Aorta (tissue), 5 donors: Measurements from ENCODE around the gene TRIM44. TPM values are rescaled to one million over a fixed set of nuclear protein-coding genes. Genes with fewer than 3 reads are reported as not detected.

Experiments
- ATAC-seq: fragments of 200-7000 bp; cut with Tn5 transposase; one replicate; pipeline ENCODE4 v1.9.1; 2022; ENCODE audit warnings: moderate library complexity; ENCODE audit not compliant: low FRiP score
- DNase-seq, 2 donors: peaks; one replicate each; pipeline ENCODE4 v3.0.0-alpha.2; 2020
- H3K27ac ChIP-seq, 2 donors: one replicate each; pipeline ENCODE4 v1.5.1; 2013; ENCODE audit warnings: low read length in 2 of 2, mild to moderate bottlenecking in 2 of 2, moderate library complexity in 2 of 2, control low read depth in 1 of 2, inconsistent platforms in 1 of 2, low read depth in 1 of 2
- H3K27me3 ChIP-seq, 2 donors: one replicate each; pipeline ENCODE4 v1.6.1; 2013; ENCODE audit warnings: control low read depth in 1 of 2, low read length in 1 of 2, mild to moderate bottlenecking in 1 of 2, moderate library complexity in 1 of 2; ENCODE audit not compliant: insufficient read depth in 2 of 2, control insufficient read depth in 1 of 2
- H3K36me3 ChIP-seq, 2 donors: one replicate each; pipeline ENCODE4 v1.6.1; 2013; ENCODE audit warnings: control low read depth in 1 of 2, low read length in 1 of 2, mild to moderate bottlenecking in 1 of 2; ENCODE audit not compliant: insufficient read depth in 2 of 2, control insufficient read depth in 1 of 2
- H3K4me1 ChIP-seq, 2 donors: one replicate each; pipeline ENCODE4 v1.6.1; 2013; ENCODE audit warnings: low read length in 2 of 2, control low read depth in 1 of 2, mild to moderate bottlenecking in 1 of 2, moderate library complexity in 1 of 2; ENCODE audit not compliant: insufficient read depth in 2 of 2, control insufficient read depth in 1 of 2
- H3K4me3 ChIP-seq, 2 donors: one replicate each; pipeline ENCODE4 v1.5.1; 2013; ENCODE audit warnings: low read length in 2 of 2, control low read depth in 1 of 2, mild to moderate bottlenecking in 1 of 2
- H3K9me3 ChIP-seq: one replicate; pipeline ENCODE4 v1.6.1; 2013; ENCODE audit warnings: mild to moderate bottlenecking, low read length; ENCODE audit not compliant: control insufficient read depth
- WGBS, 2 donors: extraction: QIAGEN DNeasy Blood & Tissue Kit; methylation state at CpG; one replicate each; pipeline ENCODE4 v1.1.7; 2013; 5-methylcytosine and 5-hydroxymethylcytosine counted together
- intact Hi-C, 2 donors: fragments of 100-400 bp; cut with DNase I; formaldehyde crosslinking; loops; one replicate each; pipeline versions ENCODE4 v1.14.2 to v1.15.0; 2022
- polyA plus RNA-seq, 2 donors: library from polyadenylated mRNA; stranded (reverse); fragments of 200-250 nt; gene quantifications; one replicate each; pipeline ENCODE4 v1.2.3, GENCODE V29; 2013
- total RNA-seq, 2 donors: library from RNA; stranded (reverse); fragmentation: NEBNext Ultra II Directional; extraction: Animal tissue kit (Norgen Biotek cat#: 25700); gene quantifications; one replicate each; pipeline ENCODE4 v1.2.1, GENCODE V29; 2021
- donor health status: healthy with polysubstance abuse.
- donor health status: Bipolar disorder and iron deficiency.
- donor health status: DM: no; HTN: no; CAD: no.
- donor health status: DM: no; HTN: no; CAD: no.
- donor health status: DM: yes; HTN: yes; CAD: no.

TRIM44 gene
- total and polyA plus RNA-seq, 4 donors = 10.3 to 63.3 (median 33.9) TPM

GRCh38 chr11:35682230-35683173 lies 19.9 kb downstream of the TRIM44 start:
- H3K36me3 ChIP-seq = peaks cover 0 to 2% of the 10 kb centered on the region in 2 donors
- no peaks in the 10 kb centered on the region for H3K9me3 ChIP-seq
- peak; percentile 36 for ATAC-seq
- no peak for DNase-seq
- no peak overlapping the region for H3K27ac ChIP-seq
- WGBS, 2 donors = 40 to 42% methylated on average over 9 of the region's 9 CpGs
- H3K4me1 ChIP-seq = peaks cover 0 to 7% of the 10 kb centered on the region in 2 donors
- H3K4me3 ChIP-seq = no peak overlapping the region
- H3K27me3 ChIP-seq = no peaks in the 10 kb centered on the region
- intact Hi-C loops = no loop called here

DNA sequence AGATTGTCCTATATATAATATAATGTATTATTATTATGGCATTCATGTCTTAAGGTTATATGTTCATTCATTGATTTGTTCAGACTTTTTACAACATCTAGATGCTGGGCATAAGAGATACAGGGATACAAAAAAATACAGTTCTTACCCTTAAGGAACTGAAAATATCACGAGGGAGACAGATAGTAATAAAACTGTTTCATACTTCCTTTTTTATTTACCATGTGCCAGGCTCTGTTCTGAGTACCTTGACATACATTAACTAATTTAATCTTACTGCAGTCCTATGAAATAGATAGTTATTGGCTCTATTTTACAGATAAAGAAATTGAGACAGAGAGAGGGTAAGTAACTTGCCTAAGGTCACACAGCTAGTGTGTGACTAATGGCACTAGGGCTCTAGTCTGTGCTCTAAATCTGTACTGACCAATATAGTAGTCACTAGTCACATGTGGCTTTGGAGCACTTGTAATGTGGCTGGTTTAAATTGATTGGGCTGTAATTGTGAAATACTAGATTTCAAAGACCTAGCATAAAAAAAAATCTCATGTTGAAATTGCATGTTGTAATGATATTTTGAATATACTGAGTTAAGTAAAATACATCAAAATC lies 21.3 kb downstream of the TRIM44 start:
- intact Hi-C loops = no loop called here
- DNase-seq = no peak
- Histone ChIP-seq H3K4me3 (no peak overlapping the region), H3K36me3 (peaks cover 0 to 4% of the 10 kb centered on the region in 2 donors), H3K4me1 (peaks cover 0 to 7% of the 10 kb centered on the region in 2 donors), H3K9me3 (no peaks in the 10 kb centered on the region), H3K27ac (no peak overlapping the region), H3K27me3 (no peaks in the 10 kb centered on the region)
- WGBS, 2 donors = 90 to 92% methylated on average over 1 of the region's 1 CpG
- ATAC-seq = no peak

GRCh38 chr11:35688023-35688422 lies 25.4 kb downstream of the TRIM44 start:
- Histone ChIP-seq H3K36me3 (peaks cover 0 to 4% of the 10 kb centered on the region in 2 donors), H3K27ac (no peak overlapping the region), H3K9me3 (no peaks in the 10 kb centered on the region), H3K4me1 (peaks cover 0 to 2% of the 10 kb centered on the region in 2 donors), H3K27me3 (no peaks in the 10 kb centered on the region), H3K4me3 (no peak overlapping the region)
- DNase-seq = no peak
- intact Hi-C loops = no loop called here
- ATAC-seq = no peak

DNA sequence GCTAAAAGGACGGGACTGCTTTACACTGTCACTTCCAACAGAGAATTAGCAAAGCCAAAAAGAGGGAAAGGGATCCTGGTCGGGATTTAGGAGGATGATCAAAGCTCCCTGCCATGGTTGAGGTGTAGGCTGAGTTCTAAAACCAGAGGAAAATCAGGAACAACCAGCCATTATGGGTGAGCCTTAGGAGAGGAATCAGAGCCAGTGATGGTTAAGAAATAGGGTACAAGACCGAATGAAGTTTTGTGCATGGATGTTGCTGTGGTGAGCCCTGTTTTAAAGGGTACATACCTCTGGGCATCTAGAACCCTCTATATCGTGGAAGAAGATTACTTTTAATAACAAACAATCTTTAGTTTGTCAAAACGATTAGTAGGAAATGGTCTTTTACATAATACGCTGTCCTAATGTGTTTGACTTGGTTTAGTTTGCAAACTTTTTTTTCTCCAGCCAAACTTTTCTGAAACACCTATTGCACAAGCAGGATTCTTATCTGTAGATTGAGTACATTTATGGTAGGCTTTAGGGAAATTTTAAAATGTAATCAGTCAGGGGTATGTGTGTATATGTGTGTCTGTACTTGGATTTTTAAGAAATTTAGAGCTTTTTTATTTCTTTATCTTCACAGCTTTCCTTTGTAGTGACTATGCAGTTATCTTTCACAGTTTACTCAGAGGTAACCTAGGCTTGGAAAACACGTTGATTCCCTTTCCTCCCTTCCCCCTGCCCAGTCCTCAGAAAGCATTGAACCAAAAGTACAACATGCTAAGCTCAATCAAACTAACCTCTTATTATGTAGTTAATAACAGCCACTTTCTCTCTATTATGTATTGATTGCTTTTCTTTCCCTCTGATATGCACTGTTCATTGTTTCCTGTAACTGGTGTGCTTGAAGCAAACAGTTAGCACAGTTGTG lies 26.8 kb downstream of the TRIM44 start:
- H3K4me3 ChIP-seq = no peak overlapping the region
- peaks cover 0 to 4% of the 10 kb centered on the region in 2 donors for H3K36me3 ChIP-seq
- intact Hi-C loops = no loop called here
- H3K4me1 ChIP-seq = peaks cover 0 to 2% of the 10 kb centered on the region in 2 donors
- no peak for ATAC-seq
- 83 to 90% methylated on average over 7 of the region's 7 CpGs for WGBS, 2 donors
- DNase-seq = no peak
- H3K9me3 ChIP-seq = no peaks in the 10 kb centered on the region
- H3K27me3 ChIP-seq = no peaks in the 10 kb centered on the region
- no peak overlapping the region for H3K27ac ChIP-seq

DNA sequence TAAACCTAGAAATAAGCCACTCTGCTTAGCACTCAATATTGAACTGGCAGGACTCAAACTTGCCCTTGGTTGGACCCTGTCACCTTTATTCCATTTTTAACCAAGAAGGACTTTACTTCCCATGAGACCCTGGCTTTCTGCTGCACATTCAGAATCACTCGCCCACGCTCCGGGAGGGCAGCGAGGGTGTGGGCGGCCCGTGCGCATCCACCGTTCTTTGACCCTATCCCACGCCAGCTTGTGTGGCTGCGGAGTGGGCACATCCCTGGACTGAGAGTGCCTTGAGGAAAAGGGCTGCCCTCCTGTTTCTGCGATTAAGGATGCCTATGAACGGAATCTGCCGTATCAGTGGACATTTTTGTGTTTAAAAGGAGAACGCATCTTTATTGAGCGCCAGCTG lies 39.6 kb downstream of the TRIM44 start:
- no peaks in the 10 kb centered on the region for H3K9me3 ChIP-seq
- ATAC-seq (no peak), DNase-seq (no peak)
- 98% methylated on average over 15 of the region's 15 CpGs for WGBS, 2 donors
- H3K27me3 ChIP-seq = no peaks in the 10 kb centered on the region
- no peaks in the 10 kb centered on the region for H3K4me1 ChIP-seq
- H3K27ac ChIP-seq = no peak overlapping the region
- peaks cover 0 to 1% of the 10 kb centered on the region in 2 donors for H3K36me3 ChIP-seq
- intact Hi-C loops = no loop called here
- no peak overlapping the region for H3K4me3 ChIP-seq

- no peaks in the 10 kb centered on the region for H3K36me3 ChIP-seq
- H3K27me3 ChIP-seq = no peaks in the 10 kb centered on the region
- no peak for ATAC-seq
- 63 to 64% methylated on average over 3 of the region's 3 CpGs for WGBS, 2 donors
- no peak overlapping the region for H3K27ac ChIP-seq
- no peaks in the 10 kb centered on the region for H3K9me3 ChIP-seq
- no peak overlapping the region for H3K4me3 ChIP-seq
- H3K4me1 ChIP-seq = no peaks in the 10 kb centered on the region
- no peak for DNase-seq
- intact Hi-C loops = no loop called here
Measured at GRCh38 chr11:35709376-35709775, 46.8 kb downstream of the TRIM44 start.

DNA sequence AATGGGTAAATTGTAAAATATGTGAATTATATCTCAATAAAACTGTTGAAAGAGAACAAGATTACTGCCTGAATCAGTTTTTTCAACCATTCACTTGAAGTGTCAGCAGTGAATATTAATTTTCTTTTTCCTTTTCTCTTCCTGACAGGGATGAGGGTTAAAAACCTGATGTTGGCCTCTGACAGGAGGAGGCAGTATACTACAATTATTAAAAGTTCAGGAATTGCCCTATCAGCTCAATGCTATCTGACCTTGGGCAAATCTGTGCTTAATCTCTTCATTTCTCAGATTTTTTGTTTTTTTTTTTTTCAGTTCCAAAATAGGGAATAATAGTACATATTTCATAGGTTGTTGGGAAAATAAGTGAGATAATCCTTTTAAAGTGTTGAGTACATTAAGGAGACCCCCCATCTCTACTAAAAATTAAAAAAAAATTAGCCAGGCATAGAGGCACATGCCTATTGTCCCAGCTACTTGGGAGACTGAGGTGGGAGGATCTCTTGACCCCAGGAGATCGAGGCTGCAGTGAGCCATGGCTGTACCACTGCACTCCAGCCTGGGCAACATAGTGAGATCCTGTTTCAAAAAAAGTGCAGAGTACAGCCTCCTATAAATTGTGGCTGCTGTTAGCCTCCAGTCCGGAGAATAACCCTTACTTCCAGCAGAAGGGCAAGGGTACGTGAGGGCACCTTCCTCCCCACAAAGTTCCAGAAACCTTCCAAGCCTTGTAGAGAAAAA lies 48.8 kb downstream of the TRIM44 start:
- intact Hi-C loops = no loop called here
- no peaks in the 10 kb centered on the region for H3K36me3 ChIP-seq
- no peak overlapping the region for H3K27ac ChIP-seq
- no peak overlapping the region for H3K4me3 ChIP-seq
- WGBS, 2 donors = 87 to 91% methylated on average over 3 of the region's 3 CpGs
- DNase-seq (no peak), ATAC-seq (no peak)
- no peaks in the 10 kb centered on the region for H3K9me3 ChIP-seq
- H3K27me3 ChIP-seq = no peaks in the 10 kb centered on the region
- no peaks in the 10 kb centered on the region for H3K4me1 ChIP-seq

- no peaks in the 10 kb centered on the region for H3K4me1 ChIP-seq
- no peak overlapping the region for H3K4me3 ChIP-seq
- no peak for DNase-seq
- no peaks in the 10 kb centered on the region for H3K36me3 ChIP-seq
- no peaks in the 10 kb centered on the region for H3K27me3 ChIP-seq
- intact Hi-C loops = no loop called here
- H3K27ac ChIP-seq = no peak overlapping the region
- H3K9me3 ChIP-seq = no peaks in the 10 kb centered on the region
- ATAC-seq = no peak
Measured at GRCh38 chr11:35711924-35712323, 49.3 kb downstream of the TRIM44 start.
